Stomach (tissue), 4 donors: ENCODE data around the gene UBR4.

Source experiments
- CTCF ChIP-seq, 7 experiments: fragments of 450-650 bp in 4 of 7; fragments of 200-600 bp in 3 of 7; sonication (generic) in 3 of 7; IDR thresholded peaks; one replicate each; pipeline ENCODE4 v1.5.1; 2016 to 2019; ENCODE audit warnings: antibody characterized with exemption in 7 of 7, control low read depth in 2 of 7, mild to moderate bottlenecking in 1 of 7
- EP300 ChIP-seq: sonication (generic); formaldehyde crosslinking; IDR thresholded peaks from one replicate; pipeline ENCODE4 v1.6.1; 2017; ENCODE audit warnings: antibody characterized with exemption

- no peak for TF ChIP-seq CTCF (IDR thresholded peaks at IDR 0.05)
- no peak for TF ChIP-seq EP300
These were observed 27.8 kb downstream of the UBR4 start for GRCh38 chr1:19182223-19182622.
